Common myeloid progenitor, CD34-positive (primary cell): ENCODE measurements around the gene C6orf15.

ENCODE experiments used
- CTCF ChIA-PET: fragments of 350-600 bp; sonication (Branson Sonifier 250); formaldehyde crosslinking; loops from one replicate; lab custom pipeline; 2021; ENCODE audit warnings: antibody characterized with exemption; lab: Charles Lee
- POLR2A ChIA-PET: fragments of 350-600 bp; sonication (Branson Sonifier 250); formaldehyde crosslinking; loops from one replicate; lab custom pipeline; 2021; ENCODE audit warnings: antibody characterized with exemption; lab: Charles Lee
- DNase-seq, 3 donors: peaks; one replicate each; pipeline versions ENCODE4 v3.0.0 to v3.0.0-alpha.2; 2013
- H3K27ac ChIP-seq, 2 experiments: 1 replicate in 1 of 2; 2 replicates in 1 of 2; pipeline ENCODE4 v1.7.0; 2013; ENCODE audit warnings: inconsistent platforms in 2 of 2, low read length in 2 of 2, mild to moderate bottlenecking in 2 of 2, low read depth in 1 of 2, moderate library complexity in 1 of 2; ENCODE audit not compliant: severe bottlenecking in 2 of 2, insufficient read depth in 1 of 2, poor library complexity in 1 of 2
- H3K27me3 ChIP-seq, 5 experiments: replicated peaks in 2 of 5; 1 replicate in 3 of 5; 2 replicates in 2 of 5; pipeline versions ENCODE4 v1.6.1 to v1.7.0; 2013; ENCODE audit warnings: low read length in 4 of 5, mild to moderate bottlenecking in 2 of 5, moderate library complexity in 2 of 5, inconsistent platforms in 1 of 5; ENCODE audit not compliant: insufficient read depth in 5 of 5, control insufficient read depth in 4 of 5
- H3K36me3 ChIP-seq, 4 experiments: 1 replicate in 2 of 4; 2 replicates in 2 of 4; pipeline versions ENCODE4 v1.6.1 to v1.7.0; 2013; ENCODE audit warnings: low read length in 3 of 4, control low read depth in 1 of 4, mild to moderate bottlenecking in 1 of 4; ENCODE audit not compliant: control insufficient read depth in 4 of 4, insufficient read depth in 4 of 4
- H3K4me1 ChIP-seq, 4 experiments: 1 replicate in 3 of 4; 2 replicates in 1 of 4; pipeline versions ENCODE4 v1.6.1 to v1.7.1; 2013; ENCODE audit warnings: low read length in 3 of 4, mild to moderate bottlenecking in 3 of 4, control low read depth in 1 of 4, inconsistent platforms in 1 of 4, moderate library complexity in 1 of 4; ENCODE audit not compliant: control insufficient read depth in 4 of 4, insufficient read depth in 4 of 4; ENCODE audit errors: control extremely low read depth in 1 of 4
- H3K4me3 ChIP-seq, 7 experiments: 1 replicate in 4 of 7; 2 replicates in 3 of 7; pipeline versions ENCODE4 v1.5.1 to v1.7.0; 2013; ENCODE audit warnings: mild to moderate bottlenecking in 7 of 7, low read length in 6 of 7, moderate library complexity in 6 of 7, inconsistent platforms in 2 of 7, low read depth in 2 of 7, control low read depth in 1 of 7; ENCODE audit not compliant: insufficient read depth in 4 of 7, control insufficient read depth in 1 of 7; ENCODE audit errors: extremely low read depth in 1 of 7
- H3K9me3 ChIP-seq, 5 experiments: 1 replicate in 4 of 5; 2 replicates in 1 of 5; pipeline versions ENCODE4 v1.6.1 to v1.7.1; 2013; ENCODE audit warnings: low read length in 4 of 5, mild to moderate bottlenecking in 2 of 5, inconsistent platforms in 1 of 5, low read depth in 1 of 5, moderate library complexity in 1 of 5; ENCODE audit not compliant: control insufficient read depth in 4 of 5, insufficient read depth in 2 of 5; ENCODE audit errors: control extremely low read depth in 1 of 5
- WGBS: methylation state at CpG from one replicate; pipeline ENCODE4 v1.1.5; 2013; ENCODE audit not compliant: insufficient coverage; 5-methylcytosine and 5-hydroxymethylcytosine counted together

The C6orf15 gene

DNA sequence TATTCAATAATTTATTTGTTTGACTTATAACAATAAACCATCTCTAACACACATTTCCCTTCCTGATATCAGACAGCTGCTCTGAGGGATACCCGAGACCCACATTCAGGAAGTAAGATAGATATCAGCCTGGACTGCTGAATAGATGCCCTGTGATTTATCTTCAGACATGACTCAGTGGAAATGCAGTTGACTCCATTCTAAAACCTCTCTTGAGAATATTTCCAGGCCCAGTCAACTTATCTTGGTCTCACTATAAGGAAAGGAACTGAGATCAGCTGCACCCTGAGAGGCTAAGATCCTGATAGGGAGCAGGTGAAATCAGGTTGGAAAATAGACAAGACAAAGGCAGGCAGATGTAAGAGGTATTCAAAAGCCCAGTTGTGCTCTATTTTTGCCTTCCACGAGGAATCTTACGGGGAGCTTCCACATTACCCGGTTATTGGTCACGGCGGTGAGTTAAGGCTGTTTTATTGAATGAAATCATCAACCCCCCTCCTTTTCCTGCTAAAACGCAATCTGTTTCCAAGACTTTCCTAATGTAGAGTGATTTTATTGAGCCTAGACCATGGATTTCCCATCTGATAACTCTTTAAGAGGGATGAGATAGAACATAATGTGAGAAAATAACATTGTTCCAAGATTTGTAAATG is 25.5 kb downstream of the C6orf15 start:
- 7% methylated on average over 3 of the region's 7 CpGs for whole genome bisulfite sequencing
- peak; percentile 45 to 87 (median 80) for DNase-seq
- no peaks in the 10 kb centered on the region for H3K27me3 ChIP-seq
- no peaks in the 10 kb centered on the region for H3K9me3 ChIP-seq
- ChIA-PET CTCF (interaction anchor here (0.5 to 3.6 kb wide), 38 partner anchors 8 to 408 kb away, joined by 3 to 33 read pairs (median 4); partner anchors contain the start of genes MUCL3 and PSORS1C1), POLR2A (interaction anchor here (0.6 kb wide), 1 partner anchor 172 kb away, joined by 3 read pairs; no protein-coding TSS in a partner anchor)
- H3K4me1 ChIP-seq: peaks cover 0 to 20% (median 13%) of the 10 kb centered on the region in 4 experiments
- peak overlapping the region in 1 of 2 experiments; percentile 28 for H3K27ac ChIP-seq
- H3K36me3 ChIP-seq: no peaks in the 10 kb centered on the region
- peak overlapping the region in 2 of 7 experiments; percentile 26 to 53 for H3K4me3 ChIP-seq

DNA sequence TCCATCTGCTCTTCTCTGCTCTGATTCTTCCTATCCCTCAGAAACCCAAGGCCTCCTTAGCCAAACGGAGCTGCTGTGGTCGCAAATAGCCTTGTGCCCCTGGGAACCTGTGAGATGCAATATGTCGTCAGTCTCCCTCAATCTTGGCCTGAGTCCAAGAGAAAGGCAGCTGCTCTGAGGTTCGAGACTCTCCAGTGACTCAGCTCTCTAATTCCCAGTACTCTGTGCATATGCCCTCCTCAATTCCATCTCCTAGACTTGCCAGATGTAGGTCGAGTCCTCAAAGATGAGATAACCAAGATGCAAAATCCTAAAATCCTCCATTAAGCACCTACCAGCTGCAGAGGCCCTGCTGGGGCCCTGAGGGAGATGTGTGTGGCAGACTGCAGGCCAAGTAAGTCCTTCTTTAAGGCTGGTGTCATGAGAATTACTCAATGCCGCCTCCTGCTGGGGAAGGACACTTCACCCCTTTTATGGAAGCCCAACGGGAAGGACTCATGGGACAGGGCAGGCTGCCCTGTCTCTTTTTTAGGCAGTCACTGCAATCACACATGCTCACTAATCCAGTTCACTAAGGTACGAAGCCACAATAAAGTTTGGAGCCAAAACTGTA is 28.5 kb downstream of the C6orf15 start:
- no peak overlapping the region for H3K4me3 ChIP-seq
- DNase-seq: peak; percentile 39 to 60 (median 56)
- H3K4me1 ChIP-seq: peaks cover 0 to 18% (median 14%) of the 10 kb centered on the region in 4 experiments
- H3K27ac ChIP-seq: no peak overlapping the region
- WGBS: 44% methylated on average over 6 of the region's 8 CpGs
- POLR2A ChIA-PET: no interaction called here
- H3K9me3 ChIP-seq: no peaks in the 10 kb centered on the region
- CTCF ChIA-PET: interaction anchor here (1.4 to 2.4 kb wide), 3 partner anchors 10 to 255 kb away, joined by 6 to 7 read pairs (median 6); partner anchors contain the start of gene VARS2
- H3K27me3 ChIP-seq: no peaks in the 10 kb centered on the region
- no peaks in the 10 kb centered on the region for H3K36me3 ChIP-seq

- Histone ChIP-seq H3K4me3 (no peak overlapping the region), H3K9me3 (no peaks in the 10 kb centered on the region), H3K36me3 (no peaks in the 10 kb centered on the region), H3K27me3 (no peaks in the 10 kb centered on the region), H3K4me1 (peaks cover 0 to 12% (median 9%) of the 10 kb centered on the region in 4 experiments), H3K27ac (no peak overlapping the region)
- POLR2A ChIA-PET: no interaction called here
- 100% methylated on average over 3 of the region's 6 CpGs for WGBS
- DNase-seq: no peak
- CTCF ChIA-PET: interaction anchor here (0.8 to 5.5 kb wide), 5 partner anchors 12 to 255 kb away, joined by 4 to 67 read pairs (median 7); partner anchors contain the start of gene VARS2
These were observed 30.5 kb downstream of the C6orf15 start for GRCh38 chr6:31081872-31082271.

DNA sequence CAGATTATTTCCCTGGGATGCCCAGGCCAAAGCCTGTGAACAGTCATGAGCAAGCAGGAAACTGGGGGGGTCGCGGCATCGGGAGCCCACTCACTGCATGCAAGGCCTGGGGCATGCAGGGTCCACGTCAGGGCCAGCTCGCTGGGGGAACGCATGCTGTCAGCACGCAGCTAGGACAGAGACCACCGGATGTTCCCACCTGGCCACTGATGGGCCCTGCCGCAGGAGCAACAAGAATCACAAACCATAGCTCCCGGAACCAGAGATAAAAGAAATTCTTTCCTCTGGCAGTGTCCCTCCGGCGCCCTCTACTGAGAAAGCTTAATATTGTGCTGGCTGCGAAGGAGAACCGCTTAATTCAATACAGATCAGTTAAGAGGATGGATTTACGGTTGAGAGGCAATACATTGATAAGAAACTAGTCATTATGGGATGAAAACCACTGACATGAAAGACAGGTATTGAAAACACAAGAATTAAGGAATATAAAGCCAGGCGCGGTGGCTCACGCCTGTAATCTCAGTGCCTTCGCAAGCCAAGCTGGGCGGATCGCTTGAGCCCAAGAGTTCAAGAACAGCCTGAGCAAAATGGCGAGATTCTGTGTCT is 32.6 kb downstream of the C6orf15 start:
- Histone ChIP-seq H3K27ac (no peak overlapping the region), H3K4me3 (peak overlapping the region in 4 of 7 experiments; percentile 42 to 78 (median 65)), H3K4me1 (peaks cover 0 to 5% (median 4%) of the 10 kb centered on the region in 4 experiments), H3K9me3 (no peaks in the 10 kb centered on the region), H3K36me3 (no peaks in the 10 kb centered on the region), H3K27me3 (no peaks in the 10 kb centered on the region)
- CTCF ChIA-PET: interaction anchor here (0.6 to 5.5 kb wide), 24 partner anchors 7 to 258 kb away, joined by 3 to 67 read pairs (median 5); partner anchors contain the start of genes PSORS1C1 and VARS2
- peak; percentile 61 to 78 (median 78) for DNase-seq
- WGBS: 22% methylated on average over 20 of the region's 22 CpGs
- POLR2A ChIA-PET: interaction anchor here (0.6 kb wide), 1 partner anchor 12 kb away, joined by 3 read pairs; no protein-coding TSS in a partner anchor

- CTCF ChIA-PET: no interaction called here
- no peak for DNase-seq
- POLR2A ChIA-PET: no interaction called here
- Histone ChIP-seq H3K27me3 (no peaks in the 10 kb centered on the region), H3K4me1 (peaks cover 0 to 5% (median 4%) of the 10 kb centered on the region in 4 experiments), H3K4me3 (no peak overlapping the region), H3K36me3 (no peaks in the 10 kb centered on the region), H3K9me3 (no peaks in the 10 kb centered on the region), H3K27ac (no peak overlapping the region)
- WGBS: 100% methylated on average over 2 of the region's 4 CpGs
These were observed 35.8 kb downstream of the C6orf15 start for GRCh38 chr6:31076611-31077010.

DNA sequence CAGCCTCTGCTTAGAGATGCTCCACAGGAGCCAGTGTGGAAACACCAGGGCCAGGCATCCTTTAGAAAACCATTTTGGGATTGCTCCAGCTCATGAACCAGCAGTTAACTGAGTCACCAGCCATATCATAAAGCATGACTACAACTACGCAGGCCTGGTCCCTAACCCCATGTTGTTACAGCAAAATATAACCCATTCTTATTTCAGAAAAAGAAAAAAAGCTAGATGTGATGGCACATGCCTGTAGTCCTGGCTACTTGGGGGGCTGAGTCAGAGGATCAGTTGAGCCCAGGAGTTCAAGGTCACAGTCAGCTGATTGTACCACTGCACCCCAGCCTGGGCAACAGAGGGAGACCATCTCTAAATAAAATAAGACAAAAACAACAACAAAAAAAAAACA is 36.8 kb downstream of the C6orf15 start:
- Histone ChIP-seq H3K9me3 (no peaks in the 10 kb centered on the region), H3K27ac (no peak overlapping the region), H3K4me3 (no peak overlapping the region), H3K36me3 (no peaks in the 10 kb centered on the region), H3K4me1 (peaks cover 0 to 5% (median 4%) of the 10 kb centered on the region in 4 experiments), H3K27me3 (peaks cover 0 to 2% (median 0%) of the 10 kb centered on the region in 5 experiments)
- DNase-seq: no peak
- WGBS: no CpG with 5 or more reads among the region's 1 CpG
- ChIA-PET POLR2A (no interaction called here), CTCF (interaction anchor here (0.9 kb wide), 1 partner anchor 160 kb away, joined by 3 read pairs; no protein-coding TSS in a partner anchor)
